OCI-LY7 (cell line): ENCODE results near the gene CBS. TPM values are rescaled to one million over a fixed set of nuclear protein-coding genes. Genes with fewer than 3 reads are reported as not detected.

Experiments used
- BruUV-seq: library from RNA; stranded (reverse); fragments of 400-500 nt; replicated peaks from 2 replicates; lab custom pipeline; 2021; lab: Mats Ljungman, UMichigan
- CTCF ChIA-PET: fragments of 300-600 bp; sonication (Branson Sonifier 250); formaldehyde crosslinking; loops from one replicate; lab custom pipeline; 2022; ENCODE audit warnings: antibody characterized with exemption; ENCODE audit not compliant: unreplicated experiment; lab: Charles Lee
- POLR2A ChIA-PET: fragments of 300-600 bp; sonication (Branson Sonifier 250); formaldehyde crosslinking; loops from one replicate; lab custom pipeline; 2022; ENCODE audit warnings: antibody characterized with exemption; lab: Charles Lee
- DNase-seq: peaks from one replicate; pipeline ENCODE4 v3.0.0-alpha.2; 2015; ENCODE audit warnings: low spot score
- H2AFZ ChIP-seq: fragments of 200-600 bp; sonication (generic), shearing (Covaris generic); 2 replicates; pipeline ENCODE4 v1.6.1; 2014; ENCODE audit warnings: mild to moderate bottlenecking, antibody characterized with exemption, low read length, moderate library complexity
- H3K27ac ChIP-seq: fragments of 200-600 bp; sonication (generic); 2 replicates; pipeline ENCODE4 v1.5.1; 2014; ENCODE audit warnings: mixed run types, low read depth, mild to moderate bottlenecking, moderate library complexity, low read length, inconsistent platforms; ENCODE audit not compliant: poor library complexity, severe bottlenecking
- H3K36me3 ChIP-seq: fragments of 200-600 bp; sonication (generic); 2 replicates; pipeline ENCODE4 v1.6.1; 2014; ENCODE audit warnings: mild to moderate bottlenecking, antibody characterized with exemption, low read length, moderate library complexity, mixed read lengths; ENCODE audit not compliant: insufficient read depth
- H3K4me1 ChIP-seq: fragments of 200-600 bp; sonication (generic); 2 replicates; pipeline ENCODE4 v1.5.1; 2014; ENCODE audit warnings: mild to moderate bottlenecking, low read length; ENCODE audit not compliant: insufficient read depth, poor library complexity, severe bottlenecking
- H3K4me2 ChIP-seq: fragments of 200-600 bp; sonication (generic); 2 replicates; pipeline ENCODE4 v1.6.1; 2014; ENCODE audit warnings: mild to moderate bottlenecking, low read length
- H3K4me3 ChIP-seq: fragments of 200-600 bp; sonication (generic); 2 replicates; pipeline ENCODE4 v1.5.1; 2014; ENCODE audit warnings: mild to moderate bottlenecking, low read depth, low read length; ENCODE audit not compliant: poor library complexity, severe bottlenecking
- H3K79me2 ChIP-seq: fragments of 200-600 bp; sonication (generic); 2 replicates; pipeline ENCODE4 v1.6.1; 2016; ENCODE audit warnings: low read depth, mild to moderate bottlenecking, low read length, moderate library complexity, mixed read lengths; ENCODE audit not compliant: insufficient read depth
- H3K9me2 ChIP-seq: fragments of 200-600 bp; sonication (generic); 2 replicates; pipeline ENCODE4 v1.6.1; 2016; ENCODE audit warnings: mild to moderate bottlenecking, low read length, mixed read lengths; ENCODE audit not compliant: insufficient read depth
- H3K9me3 ChIP-seq: fragments of 200-600 bp; sonication (generic); 2 replicates; pipeline ENCODE4 v1.6.1; 2014; ENCODE audit warnings: mild to moderate bottlenecking, mixed run types, low read length, mixed read lengths
- H4K20me1 ChIP-seq: fragments of 200-600 bp; sonication (generic); 2 replicates; pipeline ENCODE4 v1.6.1; 2014; ENCODE audit warnings: mild to moderate bottlenecking, antibody characterized with exemption, low read length, moderate library complexity, mixed read lengths; ENCODE audit not compliant: insufficient read depth
- CTCF ChIP-seq: fragments of 200-600 bp; sonication (generic); conservative IDR thresholded peaks from 2 replicates; pipeline ENCODE4 v1.5.1; 2014; ENCODE audit warnings: mild to moderate bottlenecking, antibody characterized with exemption, low read length, moderate library complexity, mixed read lengths
- EZH2phosphoT487 ChIP-seq: fragments of 200-600 bp; sonication (generic); IDR thresholded peaks from 2 replicates; pipeline ENCODE4 v1.6.1; 2018; ENCODE audit warnings: low read depth, borderline replicate concordance, mild to moderate bottlenecking, mixed run types, antibody characterized with exemption, low read length, moderate library complexity, mixed read lengths
- intact Hi-C: fragments of 100-400 bp; cut with micrococcal nuclease; formaldehyde crosslinking; loops from one replicate; pipeline ENCODE4 v1.10.0; 2022; ENCODE audit not compliant: unreplicated experiment
- total RNA-seq, 2 experiments: library from RNA; depleted of rRNA in 1 of 2; stranded (reverse); fragments of >200 nt in 1 of 2; shearing (Covaris generic) in 1 of 2; gene quantifications; 2 replicates each; pipeline ENCODE4 v1.2.3, GENCODE V29; 2014 to 2022

CBS gene
- total RNA-seq, 2 experiments from 2014 or later = 263 to 436 TPM

DNA sequence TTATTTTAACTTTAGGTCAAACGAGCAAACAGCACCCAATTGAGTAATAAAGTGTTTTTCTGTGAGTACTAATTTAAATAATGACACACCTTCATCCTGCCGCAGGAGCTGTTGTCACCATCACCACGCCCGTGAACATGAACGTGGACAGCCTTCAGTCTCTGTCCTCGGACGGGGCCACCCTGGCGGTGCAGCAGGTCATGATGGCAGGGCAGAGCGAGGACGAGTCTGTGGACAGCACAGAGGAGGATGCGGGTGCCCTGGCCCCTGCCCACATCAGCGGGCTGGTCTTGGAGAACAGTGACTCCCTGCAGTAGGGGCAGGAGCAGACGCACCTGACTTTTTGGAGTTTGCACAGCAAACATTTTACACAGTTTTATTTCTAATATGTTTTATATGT, 45.9 kb downstream of the CBS start:
- H3K36me3 ChIP-seq = peaks cover 75% of the 10 kb centered on the region
- H3K27ac ChIP-seq = no peak overlapping the region
- no peaks in the 10 kb centered on the region for H3K4me1 ChIP-seq
- H4K20me1 ChIP-seq = no peaks in the 10 kb centered on the region
- no peak overlapping the region for H3K4me3 ChIP-seq
- intact Hi-C loops = no loop called here
- H2AFZ ChIP-seq = no peak overlapping the region
- POLR2A ChIA-PET = interaction anchor here (1.0 kb wide), 1 partner anchor 13 kb away, joined by 3 read pairs; no protein-coding TSS in a partner anchor
- BruUV-seq = no TSS peak
- CTCF ChIA-PET = no interaction called here
- TF ChIP-seq EZH2phosphoT487 (no peak), CTCF (no peak)
- no peaks in the 10 kb centered on the region for H3K9me3 ChIP-seq
- no peak overlapping the region for H3K4me2 ChIP-seq
- DNase-seq = no peak
- H3K79me2 ChIP-seq = no peaks in the 10 kb centered on the region
- no peaks in the 10 kb centered on the region for H3K9me2 ChIP-seq

DNA sequence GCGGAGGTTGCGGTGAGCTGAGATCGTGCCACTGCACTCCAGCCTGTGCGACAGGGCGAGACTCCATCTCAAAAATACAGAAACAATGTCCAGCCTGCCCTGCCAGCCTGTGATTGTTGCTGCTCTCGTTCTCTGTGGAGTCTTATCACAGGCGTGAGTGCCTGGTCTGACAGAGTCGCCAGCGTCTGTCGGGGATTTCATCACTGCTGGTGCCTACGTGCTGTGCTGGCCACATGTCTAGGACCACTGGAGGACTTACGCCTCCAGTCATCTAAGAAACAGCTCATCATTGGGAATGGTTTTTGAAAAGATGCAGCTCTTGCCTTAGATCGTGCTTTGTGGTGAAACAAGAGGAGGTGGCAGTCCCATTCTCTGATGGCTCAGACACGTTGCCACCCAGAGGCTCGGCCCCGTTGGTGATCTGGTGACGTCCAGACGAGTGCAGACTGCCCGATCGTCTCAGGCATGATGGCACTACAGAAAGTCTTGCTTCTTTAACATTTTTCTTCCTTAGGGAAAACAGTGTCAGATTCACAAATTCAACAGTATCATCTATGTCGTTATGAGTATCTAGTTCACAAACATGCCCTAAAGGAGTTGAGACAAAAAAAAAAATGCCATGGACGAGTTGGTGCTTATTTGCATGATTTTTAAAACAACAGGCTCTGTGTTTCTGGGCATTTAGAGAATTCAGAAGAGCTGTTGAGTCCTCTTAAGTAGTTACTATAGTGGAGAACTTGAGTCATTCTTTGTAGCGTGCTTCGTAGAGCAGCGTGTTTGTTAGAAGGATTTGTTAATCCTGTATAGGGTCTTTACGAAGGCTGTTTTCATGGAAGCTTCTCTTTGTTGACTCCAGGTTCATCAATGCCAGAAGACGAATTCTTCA, 47.5 kb downstream of the CBS start:
- no peak overlapping the region for H2AFZ ChIP-seq
- H3K4me1 ChIP-seq = no peaks in the 10 kb centered on the region
- no peaks in the 10 kb centered on the region for H3K79me2 ChIP-seq
- intact Hi-C loops = no loop called here
- H3K36me3 ChIP-seq = peaks cover 79% of the 10 kb centered on the region
- H3K4me3 ChIP-seq = no peak overlapping the region
- TF ChIP-seq CTCF (no peak), EZH2phosphoT487 (no peak)
- H3K4me2 ChIP-seq = no peak overlapping the region
- DNase-seq = no peak
- H3K9me3 ChIP-seq = no peaks in the 10 kb centered on the region
- ChIA-PET CTCF (no interaction called here), POLR2A (no interaction called here)
- no peak overlapping the region for H3K27ac ChIP-seq
- no TSS peak for BruUV-seq
- no peaks in the 10 kb centered on the region for H3K9me2 ChIP-seq
- H4K20me1 ChIP-seq = no peaks in the 10 kb centered on the region

DNA sequence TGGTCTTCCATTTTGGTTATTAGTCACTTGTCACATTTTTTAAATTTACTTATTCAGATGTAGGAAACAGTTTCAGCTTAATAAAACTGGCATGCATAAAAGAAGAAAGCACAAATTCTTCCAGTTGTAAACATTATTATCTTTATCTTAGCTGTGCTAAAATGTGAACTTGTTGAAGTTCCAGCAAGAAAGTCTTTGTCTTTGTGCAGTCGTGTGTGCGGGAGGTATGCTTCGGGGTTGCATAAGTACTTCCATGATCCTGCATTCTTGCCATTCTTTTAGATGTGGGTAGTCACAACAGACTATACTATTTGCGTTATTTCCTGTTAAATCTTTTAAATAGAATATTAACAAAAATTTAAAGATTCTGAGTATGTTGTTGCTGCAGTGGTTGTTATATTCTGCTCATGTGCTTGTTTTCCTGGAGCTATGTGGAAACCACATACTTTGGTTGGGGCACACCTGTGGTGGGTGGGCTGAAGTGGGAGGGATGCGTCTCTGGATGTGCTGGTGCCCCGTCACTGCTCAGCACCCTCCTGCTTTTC, 49.9 kb downstream of the CBS start:
- H3K36me3 ChIP-seq = peaks cover 69% of the 10 kb centered on the region

More for the DNA sequence above, 49.9 kb downstream of the CBS start:
- H3K79me2 ChIP-seq = no peaks in the 10 kb centered on the region
- H3K4me3 ChIP-seq = no peak overlapping the region
- intact Hi-C loops = no loop called here
- ChIA-PET CTCF (no interaction called here), POLR2A (no interaction called here)
- H4K20me1 ChIP-seq = no peaks in the 10 kb centered on the region
- no peaks in the 10 kb centered on the region for H3K9me2 ChIP-seq
- BruUV-seq = no TSS peak
- DNase-seq = no peak
- no peak for TF ChIP-seq CTCF
- no peak for TF ChIP-seq EZH2phosphoT487
- H3K9me3 ChIP-seq = no peaks in the 10 kb centered on the region
- no peak overlapping the region for H3K4me2 ChIP-seq
- H3K27ac ChIP-seq = no peak overlapping the region
- H3K4me1 ChIP-seq = peaks cover 8% of the 10 kb centered on the region
- H2AFZ ChIP-seq = no peak overlapping the region
